Thymus (tissue), 11 donors: ENCODE results near the gene CROCC2. TPM values are rescaled to one million over a fixed set of nuclear protein-coding genes. Genes with fewer than 3 reads are reported as not detected.
A peak's percentile ranks its signal among the peaks of the same experiment; 100 is the strongest.

Source experiments
- DNase-seq, 9 donors: peaks; one replicate each; pipeline ENCODE4 v3.0.0-alpha.2; 2013; ENCODE audit warnings: low spot score in 9 of 9, low read depth in 6 of 9, missing footprints in 1 of 9
- H3K27ac ChIP-seq, 2 donors: one replicate each; pipeline ENCODE4 v1.5.1; 2013; ENCODE audit warnings: control low read depth in 1 of 2, low read depth in 1 of 2, low read length in 1 of 2, mild to moderate bottlenecking in 1 of 2, moderate library complexity in 1 of 2
- H3K27me3 ChIP-seq, 2 donors: one replicate each; pipeline ENCODE4 v1.5.1; 2013; ENCODE audit warnings: low read length in 1 of 2; ENCODE audit not compliant: control insufficient read depth in 2 of 2, insufficient read depth in 1 of 2
- H3K36me3 ChIP-seq, 2 donors: one replicate each; pipeline ENCODE4 v1.5.1; 2013; ENCODE audit warnings: low read length in 1 of 2, mild to moderate bottlenecking in 1 of 2, moderate library complexity in 1 of 2; ENCODE audit not compliant: control insufficient read depth in 2 of 2, insufficient read depth in 2 of 2
- H3K4me1 ChIP-seq, 2 donors: one replicate each; pipeline ENCODE4 v1.5.1; 2013; ENCODE audit warnings: low read length in 2 of 2; ENCODE audit not compliant: control insufficient read depth in 2 of 2, insufficient read depth in 2 of 2
- H3K4me3 ChIP-seq, 2 donors: one replicate each; pipeline ENCODE4 v1.5.1; 2013; ENCODE audit warnings: low read length in 2 of 2, control low read depth in 1 of 2, mild to moderate bottlenecking in 1 of 2
- H3K9me3 ChIP-seq, 2 donors: one replicate each; pipeline ENCODE4 v1.5.1; 2013; ENCODE audit warnings: low read length in 1 of 2, mild to moderate bottlenecking in 1 of 2; ENCODE audit not compliant: control insufficient read depth in 2 of 2, insufficient read depth in 1 of 2
- whole genome bisulfite sequencing: extraction: QIAGEN DNeasy Blood & Tissue Kit; methylation state at CpG from one replicate; pipeline ENCODE4 v1.1.7; 2013; 5-methylcytosine and 5-hydroxymethylcytosine counted together
- polyA plus RNA-seq: library from polyadenylated mRNA; stranded (reverse); fragments of 200-250 nt; gene quantifications from one replicate; pipeline ENCODE4 v1.2.3, GENCODE V29; 2013
- total RNA-seq: library from RNA; stranded (reverse); fragments of 120-200 nt; gene quantifications from one replicate; pipeline ENCODE4 v1.2.4, GENCODE V29; 2013
- donor health status: healthy.

The CROCC2 gene
- total and polyA plus RNA-seq, 2 donors, result 0.02 TPM; not detected in 1

DNA sequence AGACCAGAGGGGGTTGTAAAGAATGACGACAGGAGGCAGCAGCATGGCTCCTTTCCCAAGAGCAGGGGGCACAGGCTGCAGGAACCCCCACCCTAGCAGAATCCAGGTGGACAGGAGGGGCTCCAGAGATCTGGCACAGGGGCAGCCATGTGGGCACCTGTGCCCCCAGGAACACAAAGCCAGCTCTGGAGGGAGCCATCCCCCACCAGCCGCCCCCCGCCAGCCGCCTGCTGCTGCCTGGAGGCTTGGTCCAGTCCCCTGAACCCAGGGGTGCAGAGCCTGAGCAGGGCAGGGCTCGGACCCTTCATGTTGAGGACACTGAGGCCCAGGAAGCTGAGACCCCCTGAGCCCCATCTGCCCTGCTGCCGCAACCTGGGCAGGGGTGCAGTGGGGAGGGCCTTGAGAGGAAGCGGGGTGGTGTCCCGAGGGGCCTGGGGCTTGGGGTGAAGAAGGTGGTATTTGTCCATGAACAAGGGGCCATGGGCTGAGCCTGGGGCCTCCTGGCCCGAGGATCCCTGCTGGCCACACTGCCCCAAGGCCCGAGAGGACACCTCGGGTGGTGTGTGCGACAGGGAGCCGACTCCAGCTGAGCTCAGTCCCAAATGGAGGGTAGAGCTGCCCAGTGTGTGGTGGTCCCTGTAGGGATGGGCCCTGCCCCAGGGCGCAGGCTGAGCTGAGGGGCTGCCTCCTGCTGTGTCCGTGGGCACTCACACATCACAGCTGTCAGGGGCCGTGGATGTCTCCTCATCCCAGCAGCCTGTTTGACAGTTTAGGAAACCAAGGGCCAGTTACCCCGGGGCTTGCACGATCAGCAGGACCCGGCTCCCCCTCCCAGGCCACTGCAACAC lies 52.5 kb downstream of the CROCC2 start:
- WGBS, result 96% methylated on average over 19 of the region's 19 CpGs
- H3K4me1 ChIP-seq, result peaks cover 0 to 2% of the 10 kb centered on the region in 2 donors
- no peaks in the 10 kb centered on the region for H3K36me3 ChIP-seq
- no peaks in the 10 kb centered on the region for H3K9me3 ChIP-seq
- H3K4me3 ChIP-seq, result no peak overlapping the region
- no peak for DNase-seq
- H3K27ac ChIP-seq, result no peak overlapping the region
- peaks cover 0 to 40% of the 10 kb centered on the region in 2 donors for H3K27me3 ChIP-seq

DNA sequence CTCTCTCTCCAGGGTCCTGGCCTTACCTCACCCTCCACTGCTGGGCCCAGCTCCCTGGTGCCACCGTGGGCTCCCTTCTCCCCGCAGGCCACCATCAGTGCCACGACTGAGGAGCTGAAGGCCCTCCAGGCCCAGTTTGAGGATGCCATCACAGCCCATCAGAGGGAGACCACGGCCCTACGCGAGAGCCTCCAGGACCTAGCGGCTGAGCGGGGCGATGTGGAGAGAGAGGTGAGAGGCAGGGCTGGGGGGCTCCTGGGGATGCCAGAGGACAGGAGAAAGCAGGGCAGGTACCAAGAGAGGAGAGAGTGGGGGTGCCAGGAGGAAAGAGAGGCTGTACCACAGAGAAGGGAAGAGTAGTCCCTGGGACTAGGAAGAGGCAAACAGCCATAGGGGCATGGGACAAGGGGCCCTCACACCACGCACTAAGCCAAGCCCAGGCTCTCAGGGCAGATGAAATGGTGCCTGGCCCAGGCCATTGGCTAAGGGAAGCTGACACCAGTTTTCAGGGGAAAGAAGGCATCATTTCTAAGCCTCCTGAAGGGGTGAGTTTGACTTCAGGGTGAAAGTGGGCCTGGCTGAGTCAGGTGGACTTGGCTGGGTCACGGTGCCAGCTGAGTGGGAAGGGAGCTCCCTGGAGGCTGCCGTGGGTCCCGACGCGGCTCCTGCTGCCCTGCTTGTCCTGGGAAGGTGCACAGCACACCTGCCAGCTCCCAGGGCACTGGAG lies 53.2 kb downstream of the CROCC2 start:
- WGBS, result 96% methylated on average over 15 of the region's 15 CpGs
- H3K27ac ChIP-seq, result no peak overlapping the region

DNA sequence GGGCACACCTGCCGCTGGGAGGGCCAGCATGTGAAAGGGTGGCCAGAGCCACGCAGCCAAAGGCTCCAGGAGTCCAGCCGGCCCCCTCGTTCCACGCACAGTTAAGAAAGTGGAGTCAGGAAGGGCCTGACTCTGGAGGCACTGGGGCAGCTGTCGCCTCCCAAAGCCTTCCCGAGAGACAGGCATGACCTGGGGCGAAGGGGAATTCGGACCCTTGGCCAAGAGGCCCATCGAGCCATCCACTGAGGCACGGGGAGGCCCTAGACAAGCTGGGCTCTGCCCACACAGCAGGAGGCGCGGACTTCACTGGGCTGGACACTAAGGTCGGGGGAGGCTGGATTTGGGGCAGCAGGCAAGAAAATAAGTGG lies 53.8 kb downstream of the CROCC2 start:
- Histone ChIP-seq H3K27me3 (peaks cover 0 to 33% of the 10 kb centered on the region in 2 donors), H3K9me3 (no peaks in the 10 kb centered on the region), H3K36me3 (no peaks in the 10 kb centered on the region), H3K27ac (no peak overlapping the region), H3K4me3 (no peak overlapping the region), H3K4me1 (peaks cover 0 to 2% of the 10 kb centered on the region in 2 donors)
- WGBS, result 98% methylated on average over 14 of the region's 14 CpGs
- DNase-seq, result no peak

More for the DNA sequence above, 53.2 kb downstream of the CROCC2 start:
- H3K36me3 ChIP-seq, result no peaks in the 10 kb centered on the region
- H3K9me3 ChIP-seq, result no peaks in the 10 kb centered on the region
- H3K4me1 ChIP-seq, result peaks cover 0 to 2% of the 10 kb centered on the region in 2 donors
- peaks cover 0 to 37% of the 10 kb centered on the region in 2 donors for H3K27me3 ChIP-seq
- no peak overlapping the region for H3K4me3 ChIP-seq
- DNase-seq, result no peak

DNA sequence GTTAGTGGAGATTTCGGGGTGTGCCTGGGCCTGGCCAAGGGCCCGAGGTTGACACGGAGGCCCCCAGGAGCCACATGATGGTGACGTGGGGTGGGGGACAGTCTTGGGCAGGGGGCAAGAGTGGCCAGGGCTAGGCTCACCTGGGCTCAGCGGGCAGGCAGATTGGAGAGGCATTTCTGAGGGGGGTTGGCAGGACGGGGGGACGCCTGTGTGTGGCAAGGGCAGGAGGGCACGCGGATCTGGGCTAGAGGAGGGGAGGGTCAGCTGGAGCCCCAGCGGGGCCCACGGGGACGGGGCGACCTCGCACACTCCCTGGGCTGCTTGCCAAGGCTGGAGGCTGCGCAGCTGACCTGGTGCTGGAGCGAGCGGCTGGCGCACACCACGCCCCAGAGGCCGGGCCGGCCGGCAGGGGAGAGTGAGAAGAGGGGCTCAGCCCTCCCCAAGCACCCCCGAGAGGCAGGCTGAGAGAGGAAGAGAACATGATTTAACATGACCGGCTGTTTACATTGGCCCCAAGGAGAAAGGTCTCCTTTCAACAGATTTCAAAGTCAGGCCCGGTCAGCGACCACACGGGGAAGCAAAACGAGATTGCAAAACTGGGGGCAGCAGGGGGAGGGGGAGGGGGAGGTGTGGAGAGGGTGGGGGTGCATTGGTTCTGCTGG lies 54.3 kb downstream of the CROCC2 start:
- H3K27ac ChIP-seq, result no peak overlapping the region
- no peak overlapping the region for H3K4me3 ChIP-seq
- H3K4me1 ChIP-seq, result peaks cover 0 to 2% of the 10 kb centered on the region in 2 donors
- H3K27me3 ChIP-seq, result peaks cover 0 to 28% of the 10 kb centered on the region in 2 donors
- peak in 1 of 9 donors; percentile 16 for DNase-seq
- no peaks in the 10 kb centered on the region for H3K36me3 ChIP-seq
- 51% methylated on average over 28 of the region's 28 CpGs for WGBS
- no peaks in the 10 kb centered on the region for H3K9me3 ChIP-seq

DNA sequence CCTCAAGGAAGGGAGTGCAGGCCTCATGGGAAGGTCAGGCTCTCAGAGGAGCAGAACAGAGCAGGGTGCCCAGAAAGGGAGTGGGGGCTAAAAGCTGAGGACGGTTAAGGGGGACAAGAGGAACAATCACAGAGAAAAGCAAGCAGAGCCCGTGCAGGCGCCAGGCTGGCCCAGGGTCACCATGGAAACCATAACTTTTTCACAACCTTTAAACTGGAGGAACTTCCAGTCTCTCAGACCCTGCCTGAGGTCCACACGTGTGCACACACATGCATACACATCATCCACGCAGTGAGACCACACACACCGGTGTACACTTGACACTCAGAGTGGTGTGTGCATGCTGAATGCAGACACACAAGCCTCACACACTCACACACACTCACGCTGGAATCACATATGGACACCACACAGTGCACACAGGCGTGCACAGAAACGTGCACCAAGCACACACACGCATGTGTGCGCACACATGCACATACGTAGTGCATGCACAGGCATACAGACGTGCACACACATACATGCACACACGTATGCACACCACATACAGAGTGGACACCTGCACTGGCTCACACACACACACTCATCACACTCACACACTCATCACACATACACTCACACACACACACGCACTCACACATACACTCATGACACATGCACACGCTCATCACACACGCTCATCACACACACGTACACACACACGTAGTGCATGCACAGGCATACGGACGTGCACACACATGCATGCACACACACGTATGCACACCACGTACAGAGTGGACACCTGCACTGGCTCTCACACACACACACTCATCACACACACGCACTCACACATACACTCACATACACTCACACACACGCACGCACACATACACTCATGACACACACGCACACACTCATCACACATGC lies 55.1 kb downstream of the CROCC2 start:
- DNase-seq, result no peak
- H3K27ac ChIP-seq, result no peak overlapping the region
- H3K4me3 ChIP-seq, result no peak overlapping the region
- WGBS, result 85% methylated on average over 27 of the region's 27 CpGs
- H3K27me3 ChIP-seq, result peaks cover 0 to 22% of the 10 kb centered on the region in 2 donors
- H3K4me1 ChIP-seq, result peaks cover 0 to 2% of the 10 kb centered on the region in 2 donors
- no peaks in the 10 kb centered on the region for H3K9me3 ChIP-seq
- no peaks in the 10 kb centered on the region for H3K36me3 ChIP-seq

DNA sequence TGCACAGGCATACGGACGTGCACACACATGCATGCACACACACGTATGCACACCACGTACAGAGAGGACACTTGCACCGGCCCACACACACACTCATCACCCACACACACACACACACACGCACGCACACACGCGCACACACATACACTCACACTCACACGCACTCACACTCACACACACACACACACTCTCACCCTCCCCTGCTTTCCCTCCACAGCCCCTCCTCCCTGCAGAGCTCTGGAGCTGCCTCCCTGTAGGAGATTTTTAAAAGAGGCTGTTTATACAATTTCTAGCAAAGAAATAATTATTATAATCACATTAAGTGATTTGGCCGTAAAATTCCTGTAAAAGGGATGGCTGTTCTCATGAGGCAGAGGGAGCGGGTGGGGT lies 55.8 kb downstream of the CROCC2 start:
- Histone ChIP-seq H3K36me3 (no peaks in the 10 kb centered on the region), H3K27ac (no peak overlapping the region), H3K4me3 (no peak overlapping the region), H3K27me3 (peaks cover 0 to 22% of the 10 kb centered on the region in 2 donors), H3K4me1 (peaks cover 0 to 2% of the 10 kb centered on the region in 2 donors), H3K9me3 (no peaks in the 10 kb centered on the region)
- DNase-seq, result no peak
- 87% methylated on average over 12 of the region's 12 CpGs for WGBS

DNA sequence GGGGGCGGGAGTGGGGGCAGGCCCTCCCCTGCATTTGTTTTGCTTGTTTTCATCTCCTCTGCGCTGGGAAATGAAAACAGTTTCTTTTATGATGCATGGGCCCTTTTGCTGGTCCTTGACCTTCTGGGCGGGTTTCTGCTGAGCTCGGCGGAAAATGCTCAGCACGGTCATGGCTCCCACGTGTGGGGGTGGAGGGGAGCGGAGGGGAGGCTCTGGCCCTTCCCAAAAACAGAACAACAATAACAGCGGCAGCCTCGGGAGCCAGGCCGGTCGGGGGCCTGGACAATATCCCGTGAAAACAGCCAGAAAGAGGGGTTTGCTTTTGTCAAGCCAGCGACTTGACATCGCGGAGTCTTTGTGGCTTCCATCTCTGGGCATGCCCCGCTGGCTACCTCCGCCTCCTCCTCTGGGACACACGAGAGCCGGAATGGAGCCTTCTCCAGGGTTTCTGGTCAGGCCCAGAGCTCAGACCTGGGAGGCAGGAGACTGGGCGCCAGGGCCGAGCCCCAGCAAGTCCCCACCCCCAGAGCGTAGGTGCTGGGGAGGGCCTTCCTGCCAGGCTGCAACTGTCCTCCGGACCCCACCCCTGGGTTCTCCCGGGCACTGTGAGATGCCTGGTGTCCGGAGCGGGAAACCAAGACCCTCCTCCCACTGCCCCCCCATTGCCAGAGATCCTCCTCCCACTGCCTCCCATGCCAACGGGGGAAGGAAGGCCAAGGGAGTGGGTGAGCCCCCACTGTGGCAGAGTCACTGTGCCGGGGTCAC lies 56.3 kb downstream of the CROCC2 start:
- Histone ChIP-seq H3K4me1 (peaks cover 0 to 2% of the 10 kb centered on the region in 2 donors), H3K4me3 (no peak overlapping the region), H3K9me3 (no peaks in the 10 kb centered on the region), H3K36me3 (no peaks in the 10 kb centered on the region), H3K27me3 (peaks cover 0 to 22% of the 10 kb centered on the region in 2 donors), H3K27ac (peak overlapping the region in 1 of 2 donors; percentile 12)
- 90% methylated on average over 29 of the region's 29 CpGs for WGBS
- DNase-seq, result no peak
